Fibroblast of lung (primary cell): ENCODE data around the gene C16orf95. TPM values are rescaled to one million over a fixed set of nuclear protein-coding genes. Genes with fewer than 3 reads are reported as not detected.

Source experiments
- DNase-seq, 2 donors: peaks; one replicate each; pipeline versions ENCODE4 v3.0.0 to v3.0.0-alpha.2; 2010; ENCODE audit warnings: low read depth in 2 of 2
- H2AFZ ChIP-seq: 2 replicates; pipeline ENCODE4 v1.5.1; 2012; ENCODE audit warnings: low read length, control low read depth, inconsistent platforms
- H3K27ac ChIP-seq: 2 replicates; pipeline ENCODE4 v1.5.1; 2011; ENCODE audit warnings: low read length, control low read depth; ENCODE audit not compliant: insufficient read depth
- H3K27me3 ChIP-seq: 2 replicates; pipeline ENCODE4 v1.5.1; 2011; ENCODE audit warnings: mild to moderate bottlenecking, low read length; ENCODE audit not compliant: control insufficient read depth, insufficient read depth
- H3K36me3 ChIP-seq: 2 replicates; pipeline ENCODE4 v1.5.1; 2011; ENCODE audit warnings: low read length; ENCODE audit not compliant: control insufficient read depth, insufficient read depth
- H3K4me1 ChIP-seq: 2 replicates; pipeline ENCODE4 v1.5.1; 2011; ENCODE audit warnings: low read length; ENCODE audit not compliant: control insufficient read depth, insufficient read depth; ENCODE audit errors: extremely low read depth
- H3K4me2 ChIP-seq: 2 replicates; pipeline ENCODE4 v1.5.1; 2011; ENCODE audit warnings: low read length, control low read depth; ENCODE audit not compliant: insufficient read depth; ENCODE audit errors: extremely low read depth
- H3K4me3 ChIP-seq, 4 experiments: fragments of 200-600 bp in 1 of 4; sonication (generic) in 1 of 4; replicated peaks in 1 of 4; 2 replicates each; pipeline ENCODE4 v1.5.1; 2011 to 2016; ENCODE audit warnings: low read length in 4 of 4, low read depth in 3 of 4, mild to moderate bottlenecking in 3 of 4, control low read depth in 2 of 4, inconsistent platforms in 1 of 4, mixed read lengths in 1 of 4; ENCODE audit not compliant: insufficient read depth in 1 of 4; ENCODE audit errors: control extremely low read depth in 1 of 4
- H3K79me2 ChIP-seq: 2 replicates; pipeline ENCODE4 v1.5.1; 2012; ENCODE audit warnings: mild to moderate bottlenecking, low read length, inconsistent platforms; ENCODE audit not compliant: control insufficient read depth, insufficient read depth
- H3K9ac ChIP-seq: 2 replicates; pipeline ENCODE4 v1.5.1; 2011; ENCODE audit warnings: mild to moderate bottlenecking, low read length, control low read depth; ENCODE audit not compliant: insufficient read depth
- H3K9me3 ChIP-seq: 2 replicates; pipeline ENCODE4 v1.5.1; 2012; ENCODE audit warnings: low read depth, low read length; ENCODE audit not compliant: control insufficient read depth, insufficient read depth
- H4K20me1 ChIP-seq: 2 replicates; pipeline ENCODE4 v1.5.1; 2011; ENCODE audit warnings: low read length; ENCODE audit not compliant: control insufficient read depth, insufficient read depth; ENCODE audit errors: extremely low read depth
- CTCF ChIP-seq, 2 donors: IDR thresholded peaks in 1 of 2; conservative IDR thresholded peaks in 1 of 2; 1 replicate in 1 of 2; 2 replicates in 1 of 2; pipeline ENCODE4 v1.5.1; 2011 to 2012; ENCODE audit warnings: low read length in 2 of 2, control low read depth in 1 of 2, inconsistent platforms in 1 of 2, low read depth in 1 of 2, mild to moderate bottlenecking in 1 of 2
- EZH2 ChIP-seq: IDR thresholded peaks from 2 replicates; pipeline ENCODE4 v1.5.1; 2012; ENCODE audit warnings: low read length, control low read depth, mild to moderate bottlenecking; ENCODE audit errors: missing control alignments
- polyA plus RNA-seq, 2 donors: library from polyadenylated mRNA; depleted of rRNA in 1 of 2; stranded (reverse) in 1 of 2; unstranded in 1 of 2; fragments of >200 nt; gene quantifications; 2 replicates each; pipeline ENCODE4 v1.2.1, GENCODE V29; 2011 to 2012; ENCODE audit warnings: missing spikeins in 1 of 2
- total RNA-seq: library from RNA; depleted of rRNA; stranded (reverse); fragments of >200 nt; gene quantifications from 2 replicates; pipeline ENCODE4 v1.2.1, GENCODE V29; 2014

C16orf95 gene
- total and polyA plus RNA-seq, 2 donors (not counting 1 experiment from before 2014, with no cell fraction given): 1.3 to 5.4 TPM

GRCh38 chr16:87353613-87354012 lies 36.4 kb upstream of the C16orf95 start:
- H3K4me3 ChIP-seq: no peak overlapping the region
- H4K20me1 ChIP-seq: no peaks in the 10 kb centered on the region
- H3K27ac ChIP-seq: no peak overlapping the region
- no peak overlapping the region for H2AFZ ChIP-seq
- peaks cover 3% of the 10 kb centered on the region for H3K4me1 ChIP-seq
- H3K9me3 ChIP-seq: no peaks in the 10 kb centered on the region
- H3K36me3 ChIP-seq: peaks cover 10% of the 10 kb centered on the region
- H3K79me2 ChIP-seq: peaks cover 1% of the 10 kb centered on the region
- no peak overlapping the region for H3K9ac ChIP-seq
- H3K27me3 ChIP-seq: no peaks in the 10 kb centered on the region
- DNase-seq: no peak
- H3K4me2 ChIP-seq: no peak overlapping the region
- no peak for TF ChIP-seq EZH2
- TF ChIP-seq CTCF (conservative IDR thresholded peaks at IDR 0.05 in 1 of 2, IDR thresholded peaks at IDR 0.05 in 1 of 2; ENCODE audit: low read depth in 1 of 2, low read length in 2 of 2): no peak

- H3K4me3 ChIP-seq: no peak overlapping the region
- peaks cover 1% of the 10 kb centered on the region for H3K79me2 ChIP-seq
- no peak overlapping the region for H3K4me2 ChIP-seq
- H3K27me3 ChIP-seq: no peaks in the 10 kb centered on the region
- TF ChIP-seq EZH2 (no peak), CTCF (conservative IDR thresholded peaks at IDR 0.05 in 1 of 2, IDR thresholded peaks at IDR 0.05 in 1 of 2; ENCODE audit: low read depth in 1 of 2, low read length in 2 of 2) (no peak)
- peaks cover under 1% of the 10 kb centered on the region for H4K20me1 ChIP-seq
- peaks cover 5% of the 10 kb centered on the region for H3K36me3 ChIP-seq
- no peak overlapping the region for H3K9ac ChIP-seq
- DNase-seq: no peak
- H3K4me1 ChIP-seq: peaks cover 3% of the 10 kb centered on the region
- no peak overlapping the region for H3K27ac ChIP-seq
- no peaks in the 10 kb centered on the region for H3K9me3 ChIP-seq
- H2AFZ ChIP-seq: no peak overlapping the region
Observed at GRCh38 chr16:87352818-87353217, 35.6 kb upstream of the C16orf95 start.

- peaks cover 10% of the 10 kb centered on the region for H3K36me3 ChIP-seq
- H3K9ac ChIP-seq: no peak overlapping the region
- H3K79me2 ChIP-seq: peaks cover 1% of the 10 kb centered on the region
- no peaks in the 10 kb centered on the region for H3K27me3 ChIP-seq
- H3K4me1 ChIP-seq: peaks cover 3% of the 10 kb centered on the region
- peak overlapping the region; percentile 88 for H3K4me2 ChIP-seq
- peak overlapping the region; percentile 56 for H3K27ac ChIP-seq
- no peak overlapping the region for H2AFZ ChIP-seq
- H3K9me3 ChIP-seq: no peaks in the 10 kb centered on the region
- DNase-seq: no peak
- H4K20me1 ChIP-seq: peaks cover 1% of the 10 kb centered on the region
- H3K4me3 ChIP-seq: peak overlapping the region in 2 of 4 experiments; percentile 26 to 31
- TF ChIP-seq CTCF (conservative IDR thresholded peaks at IDR 0.05 in 1 of 2, IDR thresholded peaks at IDR 0.05 in 1 of 2; ENCODE audit: low read depth in 1 of 2, low read length in 2 of 2): no peak
- no peak for TF ChIP-seq EZH2
Observed at GRCh38 chr16:87351320-87351698, 34.1 kb upstream of the C16orf95 start.
